ENCODE results near the gene BAIAP2. TPM values are rescaled to one million over a fixed set of nuclear protein-coding genes. Genes with fewer than 3 reads are reported as not detected.

The BAIAP2 gene
- polyA plus RNA-seq, 3 donors, result 8.6 to 17.0 (median 11.2) TPM

GRCh38 chr17:81018044-81018802, 16.7 kb upstream of the BAIAP2 start:
- 1% methylated on average over 26 of the region's 29 CpGs for WGBS (ENCODE audit: insufficient coverage)
- H3K36me3 ChIP-seq (replicated peaks in 1 of 2; ENCODE audit: control insufficient read depth in 1 of 2, insufficient read depth in 2 of 2, low read length in 2 of 2), result no peaks in the 10 kb centered on the region
- H3K9me3 Mint-ChIP-seq, result peaks cover 0 to 7% (median 5%) of the 10 kb centered on the region in 7 donors
- H3K9me3 ChIP-seq (replicated peaks in 1 of 2; ENCODE audit: control insufficient read depth in 1 of 2, insufficient read depth in 1 of 2, low read length in 2 of 2), result peaks cover 0 to 5% of the 10 kb centered on the region in 2 donors
- peak overlapping the region; percentile 37 to 77 for H3K27ac ChIP-seq (ENCODE audit: low read depth in 1 of 2, low read length in 2 of 2)
- H3K79me2 ChIP-seq (ENCODE audit: insufficient read depth, low read length), result no peaks in the 10 kb centered on the region
- no peaks in the 10 kb centered on the region for H3K36me3 Mint-ChIP-seq
- intact Hi-C loops (cut with micrococcal nuclease), result no loop called here
- no peaks in the 10 kb centered on the region for H3K27me3 ChIP-seq (ENCODE audit: control insufficient read depth in 2 of 2, insufficient read depth in 2 of 2, low read length in 2 of 2)
- peak overlapping the region; percentile 90 for H2AFZ ChIP-seq (ENCODE audit: insufficient read depth, low read depth, low read length, poor library complexity, severe bottlenecking)
- no peak for TF ChIP-seq CTCF (IDR thresholded peaks at IDR 0.05)
- H3K4me1 Mint-ChIP-seq, result peaks cover 23% of the 10 kb centered on the region
- peak overlapping the region; percentile 62 for H3K9ac ChIP-seq (ENCODE audit: insufficient read depth, low read length, poor library complexity, severe bottlenecking)
- peaks cover 6 to 9% (median 7%) of the 10 kb centered on the region in 3 donors for H3K27me3 Mint-ChIP-seq (ENCODE audit: low read depth in 3 of 3)
- DNase-seq, result peak in 2 of 3 donors; percentile 17 to 21
- peak overlapping the region; percentile 75 for H3K4me2 ChIP-seq (replicated peaks; ENCODE audit: extremely low read depth, low read length, poor library complexity, severe bottlenecking)
- no peaks in the 10 kb centered on the region for H4K20me1 ChIP-seq (ENCODE audit: insufficient read depth, low read length)
- H3K4me3 Mint-ChIP-seq, result peak overlapping the region; percentile 80 to 98
- peak overlapping the region; percentile 80 to 93 (median 90) for H3K27ac Mint-ChIP-seq
- H3K4me1 ChIP-seq (ENCODE audit: control insufficient read depth in 1 of 2, insufficient read depth in 2 of 2, low read length in 2 of 2), result peaks cover 13 to 22% of the 10 kb centered on the region in 2 donors
- peak overlapping the region; percentile 39 to 74 (median 55) for H3K4me3 ChIP-seq (replicated peaks in 1 of 3; ENCODE audit: low read depth in 2 of 3, low read length in 3 of 3)

- H3K4me3 ChIP-seq (replicated peaks in 1 of 3; ENCODE audit: low read depth in 2 of 3, low read length in 3 of 3), result no peak overlapping the region
- peaks cover 0 to 7% (median 5%) of the 10 kb centered on the region in 7 donors for H3K9me3 Mint-ChIP-seq
- H2AFZ ChIP-seq (ENCODE audit: insufficient read depth, low read depth, low read length, poor library complexity, severe bottlenecking), result no peak overlapping the region
- H3K27me3 Mint-ChIP-seq (ENCODE audit: low read depth in 3 of 3), result peaks cover 7 to 18% (median 11%) of the 10 kb centered on the region in 3 donors
- intact Hi-C loops (cut with micrococcal nuclease), result loop anchor here in 1 of 2 donors (5.0 kb wide), 1 partner anchor 82 kb away; no protein-coding TSS in a partner anchor
- 91% methylated on average over 20 of the region's 24 CpGs for WGBS (ENCODE audit: insufficient coverage)
- no peaks in the 10 kb centered on the region for H3K36me3 Mint-ChIP-seq
- no peaks in the 10 kb centered on the region for H3K36me3 ChIP-seq (replicated peaks in 1 of 2; ENCODE audit: control insufficient read depth in 1 of 2, insufficient read depth in 2 of 2, low read length in 2 of 2)
- no peaks in the 10 kb centered on the region for H3K27me3 ChIP-seq (ENCODE audit: control insufficient read depth in 2 of 2, insufficient read depth in 2 of 2, low read length in 2 of 2)
- H3K4me1 Mint-ChIP-seq, result peaks cover 29% of the 10 kb centered on the region
- H3K9ac ChIP-seq (ENCODE audit: insufficient read depth, low read length, poor library complexity, severe bottlenecking), result no peak overlapping the region
- H3K79me2 ChIP-seq (ENCODE audit: insufficient read depth, low read length), result no peaks in the 10 kb centered on the region
- H3K27ac Mint-ChIP-seq, result no peak overlapping the region
- TF ChIP-seq CTCF (IDR thresholded peaks at IDR 0.05), result no peak
- H4K20me1 ChIP-seq (ENCODE audit: insufficient read depth, low read length), result no peaks in the 10 kb centered on the region
- H3K4me1 ChIP-seq (ENCODE audit: control insufficient read depth in 1 of 2, insufficient read depth in 2 of 2, low read length in 2 of 2), result peaks cover 19 to 31% of the 10 kb centered on the region in 2 donors
- no peak overlapping the region for H3K27ac ChIP-seq (ENCODE audit: low read depth in 1 of 2, low read length in 2 of 2)
- H3K9me3 ChIP-seq (replicated peaks in 1 of 2; ENCODE audit: control insufficient read depth in 1 of 2, insufficient read depth in 1 of 2, low read length in 2 of 2), result peaks cover 0 to 5% of the 10 kb centered on the region in 2 donors
- DNase-seq, result no peak
- H3K4me2 ChIP-seq (replicated peaks; ENCODE audit: extremely low read depth, low read length, poor library complexity, severe bottlenecking), result no peak overlapping the region
- no peak overlapping the region for H3K4me3 Mint-ChIP-seq
Observed at GRCh38 chr17:81019563-81020442, 15.1 kb upstream of the BAIAP2 start.
